C4-2B (cell line): ENCODE data around the gene NUMB.

Source experiments
- CTCF ChIP-seq: fragments of 450-650 bp; conservative IDR thresholded peaks from 2 replicates; pipeline ENCODE4 v1.5.1; 2017; ENCODE audit warnings: mild to moderate bottlenecking
- ZFX ChIP-seq: fragments of 450-650 bp; IDR thresholded peaks from 2 replicates; pipeline ENCODE4 v1.6.1; 2017

DNA sequence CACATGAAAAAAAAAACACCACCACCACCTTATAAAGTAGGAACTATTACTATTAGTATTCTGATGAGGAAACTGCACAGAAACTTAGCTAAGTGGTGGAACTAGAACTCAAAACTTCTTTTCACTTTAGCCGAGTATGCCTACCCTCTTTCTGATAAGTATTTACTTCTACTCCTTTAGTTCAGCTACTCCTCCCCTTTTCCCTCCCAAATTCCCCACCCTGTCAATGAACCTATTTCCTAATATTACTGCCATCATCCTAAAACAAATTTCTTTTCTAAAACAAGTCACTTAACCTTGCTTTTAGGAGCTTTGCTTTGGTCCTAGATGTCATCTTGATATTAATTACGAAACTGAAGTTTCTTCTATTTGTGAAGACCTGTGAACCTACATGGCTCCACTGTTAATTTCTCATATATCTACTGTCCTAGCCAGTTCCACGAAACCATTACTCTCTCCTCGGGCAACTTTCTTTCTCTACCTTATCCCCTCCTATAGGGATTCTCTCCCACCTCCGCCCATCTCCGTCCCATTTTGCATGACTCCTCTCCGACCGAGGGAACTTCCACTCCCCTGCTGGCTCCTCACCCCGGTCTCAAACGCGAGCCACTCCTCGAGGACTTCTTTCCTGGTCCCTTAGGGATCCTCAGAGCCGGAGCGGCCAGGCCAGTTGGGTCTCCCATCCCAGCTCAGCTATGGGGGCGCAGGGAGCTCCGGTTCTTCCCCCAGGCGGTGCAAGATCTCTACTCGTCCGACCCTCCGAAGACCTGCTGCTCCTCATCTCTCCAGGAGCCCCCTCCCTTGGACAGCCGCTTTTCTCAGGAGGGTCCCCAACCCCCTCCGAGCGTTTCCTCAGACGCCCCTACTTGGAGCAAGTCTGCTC is 1.1 kb downstream of the NUMB start:
- TF ChIP-seq CTCF (no peak), ZFX (no peak)
